ENCODE data around the gene LCN10. TPM values are rescaled to one million over a fixed set of nuclear protein-coding genes. Genes with fewer than 3 reads are reported as not detected.

LCN10 gene
- total and polyA plus RNA-seq, 2 of the 13 experiments (the other 11 are each of a cell fraction or from before 2014, with no cell fraction given) = 0.53 to 0.61 TPM

GRCh38 chr9:136693490-136694162 is 49.1 kb downstream of the LCN10 start (continued):
- TF ChIP-seq ZNF777 (CRISPR knock-in tag; IDR thresholded peaks at IDR 0.05) = no peak
- no peak for TF ChIP-seq ZNF552 (CRISPR knock-in tag; IDR thresholded peaks at IDR 0.05; ENCODE audit: borderline replicate concordance)
- TF ChIP-seq TCF7L2 (IDR thresholded peaks at IDR 0.05; ENCODE audit: low read depth, low read length) = no peak
- no peak for TF ChIP-seq TSC22D2 (CRISPR knock-in tag; IDR thresholded peaks at IDR 0.05; ENCODE audit: borderline replicate concordance)
- no peak for TF ChIP-seq CTCF (CRISPR knock-in tag; IDR thresholded peaks at IDR 0.05)
- TF ChIP-seq ZBTB44 (CRISPR knock-in tag; IDR thresholded peaks at IDR 0.05) = no peak
- no peak for TF ChIP-seq RFX5 (IDR thresholded peaks at IDR 0.05; ENCODE audit: low read depth, low read length)
- no peak for TF ChIP-seq ELF1 (CRISPR knock-in tag; IDR thresholded peaks at IDR 0.05)
- no peak for TF ChIP-seq TCF12 (IDR thresholded peaks at IDR 0.05)
- TF ChIP-seq TCF12 (CRISPR knock-in tag; IDR thresholded peaks at IDR 0.05) = peak; percentile 77
- TF ChIP-seq FOXP4 (CRISPR knock-in tag; IDR thresholded peaks at IDR 0.05) = peak; percentile 74; the same call in 1 of the 2 replicates
- TF ChIP-seq HNRNPK (IDR thresholded peaks at IDR 0.05; ENCODE audit: low read depth, low read length, poor library complexity, severe bottlenecking) = no peak
- TF ChIP-seq RBAK (CRISPR knock-in tag; IDR thresholded peaks at IDR 0.05) = peak; percentile 58
- TF ChIP-seq SMC3 (IDR thresholded peaks at IDR 0.05; ENCODE audit: low read length) = no peak
- TF ChIP-seq SRSF9 (IDR thresholded peaks at IDR 0.05; ENCODE audit: borderline replicate concordance, insufficient read depth, low read depth, low read length, poor library complexity, severe bottlenecking) = no peak
- TF ChIP-seq GFI1 (CRISPR knock-in tag; IDR thresholded peaks at IDR 0.05; ENCODE audit: borderline replicate concordance) = 0 out of 2 replicates have a peak, but pooled peaks have one; percentile 15
- TF ChIP-seq SALL2 (CRISPR knock-in tag; IDR thresholded peaks at IDR 0.05) = no peak
- TF ChIP-seq ATAD3A (CRISPR knock-in tag; IDR thresholded peaks at IDR 0.05) = no peak
- TF ChIP-seq NFE2 (CRISPR knock-in tag; IDR thresholded peaks at IDR 0.05) = no peak
- TF ChIP-seq PITX1 (CRISPR knock-in tag; IDR thresholded peaks at IDR 0.05) = peak; percentile 86
- peak; percentile 84; the same call in 1 of the 2 replicates for TF ChIP-seq TARDBP (CRISPR knock-in tag; IDR thresholded peaks at IDR 0.05)
- no peak for TF ChIP-seq ZNF382 (CRISPR knock-in tag; IDR thresholded peaks at IDR 0.05; ENCODE audit: borderline replicate concordance)
- TF ChIP-seq BRD4 (CRISPR knock-in tag; IDR thresholded peaks at IDR 0.05) = no peak
- TF ChIP-seq ZFP62 (CRISPR knock-in tag; IDR thresholded peaks at IDR 0.05) = no peak
- no peak for TF ChIP-seq ZNF672 (CRISPR knock-in tag; IDR thresholded peaks at IDR 0.05)
- peak; percentile 64; the same call in 1 of the 2 replicates for TF ChIP-seq POGZ (CRISPR knock-in tag; IDR thresholded peaks at IDR 0.05)
- peak; percentile 51 for TF ChIP-seq GABPB1 (CRISPR knock-in tag; IDR thresholded peaks at IDR 0.05)
- TF ChIP-seq ZNF33B (CRISPR knock-in tag; IDR thresholded peaks at IDR 0.05) = no peak
